ENCODE results near the gene ATP6V1G1. TPM values are rescaled to one million over a fixed set of nuclear protein-coding genes. Genes with fewer than 3 reads are reported as not detected.

ATP6V1G1 gene
- total RNA-seq, 1 experiment from 2014 or later: 152 TPM

- no peak for DNase-seq
- Histone ChIP-seq H3K27me3 (ENCODE audit: control insufficient read depth, insufficient read depth, low read length) (no peaks in the 10 kb centered on the region), H3K36me3 (replicated peaks; ENCODE audit: control insufficient read depth, insufficient read depth, low read length) (peaks cover 2% of the 10 kb centered on the region; the same call in 1 of the 2 replicates), H3K4me3 (ENCODE audit: insufficient read depth, low read depth, low read length) (no peak overlapping the region)
These were observed 50.8 kb downstream of the ATP6V1G1 start for GRCh38 chr9:114638404-114638803.

DNA sequence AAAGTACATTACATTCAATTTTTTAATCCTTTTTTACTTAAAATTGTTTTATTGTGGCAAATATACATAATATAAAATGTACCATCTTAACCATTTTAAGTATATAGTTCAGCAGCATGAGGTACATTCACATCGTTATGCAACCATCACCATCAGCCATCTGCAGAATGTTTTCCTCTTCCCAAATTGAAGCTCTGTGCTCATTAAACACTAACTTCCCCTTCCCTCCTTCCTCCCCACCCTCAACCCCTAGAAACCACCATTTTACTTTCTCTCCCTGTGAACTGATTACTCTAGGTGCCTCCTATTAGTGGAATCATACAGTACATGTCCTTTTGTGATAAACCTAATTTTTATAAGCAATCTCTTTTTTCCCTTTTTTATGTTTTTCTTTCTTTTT is 54.4 kb downstream of the ATP6V1G1 start:
- Histone ChIP-seq H3K27me3 (ENCODE audit: control insufficient read depth, insufficient read depth, low read length) (no peaks in the 10 kb centered on the region), H3K4me3 (ENCODE audit: insufficient read depth, low read depth, low read length) (no peak overlapping the region), H3K36me3 (replicated peaks; ENCODE audit: control insufficient read depth, insufficient read depth, low read length) (no peaks in the 10 kb centered on the region; the same call in 1 of the 2 replicates)
- DNase-seq: no peak

- no peaks in the 10 kb centered on the region; the same call in 1 of the 2 replicates for H3K36me3 ChIP-seq (replicated peaks; ENCODE audit: control insufficient read depth, insufficient read depth, low read length)
- DNase-seq: no peak
- H3K4me3 ChIP-seq (ENCODE audit: insufficient read depth, low read depth, low read length): no peak overlapping the region
- H3K27me3 ChIP-seq (ENCODE audit: control insufficient read depth, insufficient read depth, low read length): no peaks in the 10 kb centered on the region
These were observed 55.4 kb downstream of the ATP6V1G1 start for GRCh38 chr9:114643001-114643400.

DNA sequence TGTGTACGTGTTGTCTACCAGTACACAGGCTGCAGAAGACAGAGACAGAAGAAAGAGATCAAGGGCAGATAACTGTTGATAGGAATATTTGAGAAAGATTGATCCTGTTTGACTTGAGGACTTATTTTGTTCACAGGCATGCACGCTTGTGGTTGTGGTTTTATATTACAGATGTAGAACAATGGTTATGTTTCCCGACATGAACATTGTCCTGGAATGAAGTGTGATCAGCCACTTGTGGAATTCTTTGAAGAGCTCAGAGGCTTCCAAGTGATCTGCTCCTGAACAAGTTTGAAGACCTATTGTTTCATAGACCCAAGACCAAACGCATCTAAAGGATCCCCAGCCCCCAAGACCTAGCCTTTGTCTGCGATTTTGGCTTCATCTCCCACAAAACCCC is 56.3 kb downstream of the ATP6V1G1 start:
- no peak overlapping the region for H3K4me3 ChIP-seq (ENCODE audit: insufficient read depth, low read depth, low read length)
- no peaks in the 10 kb centered on the region; the same call in 1 of the 2 replicates for H3K36me3 ChIP-seq (replicated peaks; ENCODE audit: control insufficient read depth, insufficient read depth, low read length)
- no peaks in the 10 kb centered on the region for H3K27me3 ChIP-seq (ENCODE audit: control insufficient read depth, insufficient read depth, low read length)
- no peak for DNase-seq

Other genes starting within 250 kb of the ATP6V1G1 start
- 16.7 and 17.4 TPM in 2 replicates for gene AKNA, start 199.8 kb upstream of the ATP6V1G1 start, total RNA-seq (2014; rRNA removed; shearing (Covaris generic))
- gene WHRN, start 82.3 kb upstream of the ATP6V1G1 start, total RNA-seq (2014; rRNA removed; shearing (Covaris generic)): 4.4 and 10.6 TPM in 2 replicates
- 7.2 and 9.0 TPM in 2 replicates for gene TMEM268, start 23.5 kb downstream of the ATP6V1G1 start, total RNA-seq (2014; rRNA removed; shearing (Covaris generic))
- gene TEX53, start 70.0 kb downstream of the ATP6V1G1 start, total RNA-seq (2014; rRNA removed; shearing (Covaris generic)): not detected in 2 replicates
- gene TEX48, start 94.4 kb downstream of the ATP6V1G1 start, total RNA-seq (2014; rRNA removed; shearing (Covaris generic)): not detected in 2 replicates
- gene TNFSF15, start 218.3 kb downstream of the ATP6V1G1 start, total RNA-seq (2014; rRNA removed; shearing (Covaris generic)): not detected in 2 replicates